Thyroid gland (tissue), 4 donors: ENCODE results near the gene TMA7.

Experiments
- POLR2A ChIP-seq, 2 donors: fragments of 450-650 bp; IDR thresholded peaks; one replicate each; pipeline ENCODE4 v1.6.1; 2017; ENCODE audit warnings: antibody characterized with exemption in 2 of 2, mild to moderate bottlenecking in 2 of 2, moderate library complexity in 1 of 2
- TF ChIP-seq, protein P1 (sequence below), 6 experiments: fragments of 200-600 bp in 3 of 6; fragments of 450-650 bp in 3 of 6; sonication (generic) in 3 of 6; IDR thresholded peaks; one replicate each; pipeline ENCODE4 v1.5.1; 2016 to 2019; ENCODE audit warnings: antibody characterized with exemption in 6 of 6, mild to moderate bottlenecking in 2 of 6, inconsistent platforms in 1 of 6, moderate library complexity in 1 of 6

DNA sequence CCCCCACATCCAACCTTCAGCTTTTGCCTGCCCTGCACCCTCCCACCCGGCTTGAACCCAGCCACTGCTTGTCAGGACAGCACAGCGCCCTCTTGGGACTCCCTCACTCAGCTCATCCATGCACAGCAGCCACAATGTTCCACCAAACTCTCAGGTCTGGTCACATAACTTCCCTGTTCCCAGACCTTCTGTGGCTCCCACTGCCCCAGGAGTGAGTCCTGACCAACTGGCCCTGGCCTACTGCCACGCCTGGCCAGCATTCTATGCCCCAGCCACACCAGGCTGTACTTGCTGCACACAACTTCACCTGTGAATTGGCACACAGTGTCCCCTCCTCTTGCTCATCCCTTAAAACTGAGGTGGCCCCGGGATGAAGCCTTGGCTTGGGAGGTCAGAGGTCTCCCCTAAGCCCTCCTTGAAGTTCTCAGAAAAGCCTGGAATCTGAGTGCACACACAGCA is 31.2 kb upstream of the TMA7 start:
- TF ChIP-seq, protein P1, sequence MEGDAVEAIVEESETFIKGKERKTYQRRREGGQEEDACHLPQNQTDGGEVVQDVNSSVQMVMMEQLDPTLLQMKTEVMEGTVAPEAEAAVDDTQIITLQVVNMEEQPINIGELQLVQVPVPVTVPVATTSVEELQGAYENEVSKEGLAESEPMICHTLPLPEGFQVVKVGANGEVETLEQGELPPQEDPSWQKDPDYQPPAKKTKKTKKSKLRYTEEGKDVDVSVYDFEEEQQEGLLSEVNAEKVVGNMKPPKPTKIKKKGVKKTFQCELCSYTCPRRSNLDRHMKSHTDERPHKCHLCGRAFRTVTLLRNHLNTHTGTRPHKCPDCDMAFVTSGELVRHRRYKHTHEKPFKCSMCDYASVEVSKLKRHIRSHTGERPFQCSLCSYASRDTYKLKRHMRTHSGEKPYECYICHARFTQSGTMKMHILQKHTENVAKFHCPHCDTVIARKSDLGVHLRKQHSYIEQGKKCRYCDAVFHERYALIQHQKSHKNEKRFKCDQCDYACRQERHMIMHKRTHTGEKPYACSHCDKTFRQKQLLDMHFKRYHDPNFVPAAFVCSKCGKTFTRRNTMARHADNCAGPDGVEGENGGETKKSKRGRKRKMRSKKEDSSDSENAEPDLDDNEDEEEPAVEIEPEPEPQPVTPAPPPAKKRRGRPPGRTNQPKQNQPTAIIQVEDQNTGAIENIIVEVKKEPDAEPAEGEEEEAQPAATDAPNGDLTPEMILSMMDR (IDR thresholded peaks at IDR 0.05): no peak
- no peak for TF ChIP-seq POLR2A (IDR thresholded peaks at IDR 0.05)
